ENCODE data around the gene NOSTRIN.

- TF ChIP-seq CTCF (optimal IDR thresholded peaks at IDR 0.05 in 1 of 3, IDR thresholded peaks at IDR 0.05 in 1 of 3, conservative IDR thresholded peaks at IDR 0.05 in 1 of 3; ENCODE audit: extremely low read depth in 1 of 3, insufficient read depth in 2 of 3, low read length in 3 of 3) (no peak), EZH2 (IDR thresholded peaks at IDR 0.05; ENCODE audit: low read length) (no peak)
Measured at GRCh38 chr2:168796583-168797285, 5.7 kb upstream of the NOSTRIN start.

All from keratinocyte (primary cell).